Measurements from ENCODE around the gene RMND1.

GRCh38 chr6:151374036-151374683 lies 77.8 kb downstream of the RMND1 start:
- no peak for TF ChIP-seq CTCF (IDR thresholded peaks at IDR 0.05)
- no peak for TF ChIP-seq EZH2 (IDR thresholded peaks at IDR 0.05)
- TF ChIP-seq EZH2phosphoT487 (IDR thresholded peaks at IDR 0.05): no peak

Measured in neural progenitor cell (in vitro differentiated cells).